Measurements from ENCODE around the gene SCN4A.

GRCh38 chr17:63996430-63997182 lies 23.9 kb upstream of the SCN4A start:
- no peak for TF ChIP-seq CTCF (IDR thresholded peaks at IDR 0.05)
- TF ChIP-seq POLR2A (IDR thresholded peaks at IDR 0.05) = no peak

All from tibial nerve (tissue), 3 donors.